Measurements from ENCODE around the gene PSMA4.

DNA sequence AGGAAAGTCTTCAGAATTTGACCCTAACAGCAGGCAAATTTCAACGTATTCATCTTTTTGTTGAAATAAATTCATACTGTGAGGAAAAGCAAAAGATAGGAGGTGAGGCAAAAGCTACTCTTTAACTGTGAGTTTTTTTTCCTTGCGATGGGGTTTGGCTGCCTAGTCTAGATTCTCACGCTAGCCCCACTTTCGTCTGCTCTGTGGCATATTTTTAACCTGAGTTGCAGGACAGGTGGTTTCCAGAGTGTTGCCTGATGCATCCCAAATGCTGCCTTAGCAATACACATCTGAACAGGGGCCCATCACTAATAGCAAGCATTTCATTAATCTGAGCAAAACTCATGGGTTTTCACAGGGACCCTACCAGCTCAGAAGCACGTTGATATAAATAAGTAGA, 11.7 kb downstream of the PSMA4 start:
- TF ChIP-seq, protein P1, sequence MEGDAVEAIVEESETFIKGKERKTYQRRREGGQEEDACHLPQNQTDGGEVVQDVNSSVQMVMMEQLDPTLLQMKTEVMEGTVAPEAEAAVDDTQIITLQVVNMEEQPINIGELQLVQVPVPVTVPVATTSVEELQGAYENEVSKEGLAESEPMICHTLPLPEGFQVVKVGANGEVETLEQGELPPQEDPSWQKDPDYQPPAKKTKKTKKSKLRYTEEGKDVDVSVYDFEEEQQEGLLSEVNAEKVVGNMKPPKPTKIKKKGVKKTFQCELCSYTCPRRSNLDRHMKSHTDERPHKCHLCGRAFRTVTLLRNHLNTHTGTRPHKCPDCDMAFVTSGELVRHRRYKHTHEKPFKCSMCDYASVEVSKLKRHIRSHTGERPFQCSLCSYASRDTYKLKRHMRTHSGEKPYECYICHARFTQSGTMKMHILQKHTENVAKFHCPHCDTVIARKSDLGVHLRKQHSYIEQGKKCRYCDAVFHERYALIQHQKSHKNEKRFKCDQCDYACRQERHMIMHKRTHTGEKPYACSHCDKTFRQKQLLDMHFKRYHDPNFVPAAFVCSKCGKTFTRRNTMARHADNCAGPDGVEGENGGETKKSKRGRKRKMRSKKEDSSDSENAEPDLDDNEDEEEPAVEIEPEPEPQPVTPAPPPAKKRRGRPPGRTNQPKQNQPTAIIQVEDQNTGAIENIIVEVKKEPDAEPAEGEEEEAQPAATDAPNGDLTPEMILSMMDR (IDR thresholded peaks at IDR 0.05) = no peak
- TF ChIP-seq POLR2A (IDR thresholded peaks at IDR 0.05) = no peak

All from Peyer's patch (tissue), 4 donors.